ENCODE results near the gene TRMT13.

DNA sequence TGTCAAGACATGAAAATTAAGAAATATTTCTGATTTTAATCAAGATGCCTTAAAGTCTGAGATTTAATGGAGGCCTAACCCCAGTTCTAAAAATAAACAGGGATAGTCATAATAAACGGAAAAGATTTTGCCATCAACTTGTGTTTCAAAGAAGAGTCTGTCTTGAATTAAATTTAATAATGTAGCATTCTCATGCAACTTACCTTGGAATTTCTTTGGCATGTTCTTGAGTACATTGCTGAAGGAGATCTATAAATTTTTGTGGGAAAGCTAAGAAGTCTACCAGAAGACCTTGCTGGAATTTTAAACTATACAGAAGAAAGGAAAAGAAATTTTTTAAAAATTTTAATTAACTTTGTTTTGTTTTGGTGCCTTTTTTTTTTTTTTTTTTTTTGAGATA lies 10.8 kb upstream of the TRMT13 start:
- TF ChIP-seq POLR2A (IDR thresholded peaks at IDR 0.05) = no peak
- TF ChIP-seq, protein P1, sequence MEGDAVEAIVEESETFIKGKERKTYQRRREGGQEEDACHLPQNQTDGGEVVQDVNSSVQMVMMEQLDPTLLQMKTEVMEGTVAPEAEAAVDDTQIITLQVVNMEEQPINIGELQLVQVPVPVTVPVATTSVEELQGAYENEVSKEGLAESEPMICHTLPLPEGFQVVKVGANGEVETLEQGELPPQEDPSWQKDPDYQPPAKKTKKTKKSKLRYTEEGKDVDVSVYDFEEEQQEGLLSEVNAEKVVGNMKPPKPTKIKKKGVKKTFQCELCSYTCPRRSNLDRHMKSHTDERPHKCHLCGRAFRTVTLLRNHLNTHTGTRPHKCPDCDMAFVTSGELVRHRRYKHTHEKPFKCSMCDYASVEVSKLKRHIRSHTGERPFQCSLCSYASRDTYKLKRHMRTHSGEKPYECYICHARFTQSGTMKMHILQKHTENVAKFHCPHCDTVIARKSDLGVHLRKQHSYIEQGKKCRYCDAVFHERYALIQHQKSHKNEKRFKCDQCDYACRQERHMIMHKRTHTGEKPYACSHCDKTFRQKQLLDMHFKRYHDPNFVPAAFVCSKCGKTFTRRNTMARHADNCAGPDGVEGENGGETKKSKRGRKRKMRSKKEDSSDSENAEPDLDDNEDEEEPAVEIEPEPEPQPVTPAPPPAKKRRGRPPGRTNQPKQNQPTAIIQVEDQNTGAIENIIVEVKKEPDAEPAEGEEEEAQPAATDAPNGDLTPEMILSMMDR (IDR thresholded peaks at IDR 0.05) = no peak
